GM12875 (cell line): ENCODE results near the gene SORBS1.

Experiments used
- H3K4me3 ChIP-seq: one replicate; pipeline ENCODE4 v1.5.1; 2011; ENCODE audit warnings: low read depth, low read length, control low read depth
- TF ChIP-seq, protein P1 (sequence below): IDR thresholded peaks from 2 replicates; pipeline ENCODE4 v1.5.1; 2011; ENCODE audit warnings: low read depth, mild to moderate bottlenecking, control low read depth, inconsistent platforms, low read length, moderate library complexity, borderline replicate concordance; ENCODE audit not compliant: insufficient read depth

Gene SORBS1

DNA sequence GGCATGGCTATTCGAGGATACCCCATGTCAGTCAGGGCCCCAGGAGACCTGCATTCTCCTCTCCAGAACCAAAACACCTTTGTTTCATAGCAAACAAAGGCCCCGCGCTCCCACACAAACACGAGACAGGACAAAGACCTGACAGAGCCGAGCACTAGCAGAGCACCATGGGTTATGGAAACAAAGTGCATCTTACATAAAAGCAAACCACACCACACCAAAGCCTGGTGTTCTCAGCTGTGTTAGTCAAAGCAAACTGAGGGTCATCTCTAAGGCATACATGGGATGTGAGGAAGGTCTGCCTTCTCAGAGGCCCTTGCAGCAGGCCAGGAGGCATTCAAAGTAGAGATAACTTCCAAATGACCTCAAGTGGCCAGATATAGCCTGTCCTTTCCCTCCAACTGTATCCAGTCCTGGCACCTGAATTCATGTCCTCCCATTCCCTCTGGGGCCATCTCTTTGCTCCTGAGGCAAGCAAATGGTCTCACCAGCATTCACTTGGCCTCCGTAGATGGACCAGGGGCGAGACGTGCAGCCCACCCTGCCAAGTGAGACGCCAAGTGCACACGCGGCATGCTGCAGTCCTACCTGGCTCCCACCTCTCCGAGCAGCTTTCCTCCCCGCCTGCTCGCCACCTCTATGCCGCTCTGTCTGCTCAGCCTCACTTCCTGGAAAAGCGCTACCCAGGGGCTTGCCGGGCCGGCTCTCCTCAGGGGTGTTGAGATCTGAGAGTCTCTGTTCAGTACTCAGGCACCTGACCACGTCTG lies 225.1 kb downstream of the SORBS1 start:
- TF ChIP-seq, protein P1, sequence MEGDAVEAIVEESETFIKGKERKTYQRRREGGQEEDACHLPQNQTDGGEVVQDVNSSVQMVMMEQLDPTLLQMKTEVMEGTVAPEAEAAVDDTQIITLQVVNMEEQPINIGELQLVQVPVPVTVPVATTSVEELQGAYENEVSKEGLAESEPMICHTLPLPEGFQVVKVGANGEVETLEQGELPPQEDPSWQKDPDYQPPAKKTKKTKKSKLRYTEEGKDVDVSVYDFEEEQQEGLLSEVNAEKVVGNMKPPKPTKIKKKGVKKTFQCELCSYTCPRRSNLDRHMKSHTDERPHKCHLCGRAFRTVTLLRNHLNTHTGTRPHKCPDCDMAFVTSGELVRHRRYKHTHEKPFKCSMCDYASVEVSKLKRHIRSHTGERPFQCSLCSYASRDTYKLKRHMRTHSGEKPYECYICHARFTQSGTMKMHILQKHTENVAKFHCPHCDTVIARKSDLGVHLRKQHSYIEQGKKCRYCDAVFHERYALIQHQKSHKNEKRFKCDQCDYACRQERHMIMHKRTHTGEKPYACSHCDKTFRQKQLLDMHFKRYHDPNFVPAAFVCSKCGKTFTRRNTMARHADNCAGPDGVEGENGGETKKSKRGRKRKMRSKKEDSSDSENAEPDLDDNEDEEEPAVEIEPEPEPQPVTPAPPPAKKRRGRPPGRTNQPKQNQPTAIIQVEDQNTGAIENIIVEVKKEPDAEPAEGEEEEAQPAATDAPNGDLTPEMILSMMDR: no peak
- H3K4me3 ChIP-seq: no peak overlapping the region

DNA sequence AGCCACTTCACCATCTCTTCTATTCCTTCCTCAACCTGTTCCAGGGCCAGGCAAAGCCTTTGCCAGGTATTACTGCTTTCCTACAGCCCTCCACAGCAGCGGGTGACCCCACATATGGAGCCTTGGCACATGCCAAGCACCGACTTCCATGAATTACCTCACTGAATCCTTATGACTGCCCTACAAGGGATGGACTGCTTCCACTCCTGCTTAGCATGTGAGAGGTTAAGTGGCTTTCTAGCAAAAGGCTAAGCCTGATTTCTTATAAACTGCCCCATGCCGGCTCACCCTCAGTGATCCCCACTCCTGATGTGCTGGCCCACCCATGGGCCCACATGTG lies 226.4 kb downstream of the SORBS1 start:
- TF ChIP-seq, protein P1: no peak
- no peak overlapping the region for H3K4me3 ChIP-seq

DNA sequence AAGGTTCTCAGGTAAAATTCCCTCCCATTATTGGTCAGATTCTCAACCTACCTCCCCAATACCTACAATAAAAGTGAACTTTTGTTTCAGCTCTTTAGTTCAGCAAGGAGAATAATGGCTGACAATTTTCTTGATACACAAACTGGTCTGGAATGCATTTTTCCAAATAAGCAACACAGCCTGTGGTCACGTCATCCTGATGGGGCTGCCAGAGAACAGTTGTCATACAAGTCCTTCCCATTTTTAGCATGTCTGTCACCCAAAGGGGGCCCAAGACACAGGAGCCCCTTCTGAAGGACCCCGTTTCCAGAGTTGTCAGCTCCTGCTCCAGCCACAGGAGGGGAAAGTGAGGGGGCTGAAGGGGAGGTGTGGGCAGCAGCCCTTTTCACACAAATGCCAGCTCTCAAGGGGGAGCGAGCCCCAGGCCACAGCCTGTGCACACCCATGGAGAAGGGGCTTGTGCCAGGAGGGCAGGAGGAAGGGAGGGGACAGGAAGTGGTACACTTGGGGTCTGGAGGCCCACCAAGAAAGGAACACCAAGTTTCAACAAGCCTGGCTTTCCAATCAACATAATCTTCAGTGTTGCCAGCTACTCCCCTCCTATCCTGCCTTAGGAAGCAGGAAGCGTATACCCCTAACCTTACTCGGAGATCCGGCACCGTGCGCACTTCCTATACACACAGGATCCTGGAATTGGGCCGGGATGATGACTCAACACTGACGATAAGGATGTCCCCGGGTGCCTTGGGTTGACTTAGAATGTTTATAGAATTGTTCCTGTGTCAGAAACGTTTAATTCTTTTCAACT lies 227.0 kb downstream of the SORBS1 start:
- H3K4me3 ChIP-seq: no peak overlapping the region
- TF ChIP-seq, protein P1: no peak

DNA sequence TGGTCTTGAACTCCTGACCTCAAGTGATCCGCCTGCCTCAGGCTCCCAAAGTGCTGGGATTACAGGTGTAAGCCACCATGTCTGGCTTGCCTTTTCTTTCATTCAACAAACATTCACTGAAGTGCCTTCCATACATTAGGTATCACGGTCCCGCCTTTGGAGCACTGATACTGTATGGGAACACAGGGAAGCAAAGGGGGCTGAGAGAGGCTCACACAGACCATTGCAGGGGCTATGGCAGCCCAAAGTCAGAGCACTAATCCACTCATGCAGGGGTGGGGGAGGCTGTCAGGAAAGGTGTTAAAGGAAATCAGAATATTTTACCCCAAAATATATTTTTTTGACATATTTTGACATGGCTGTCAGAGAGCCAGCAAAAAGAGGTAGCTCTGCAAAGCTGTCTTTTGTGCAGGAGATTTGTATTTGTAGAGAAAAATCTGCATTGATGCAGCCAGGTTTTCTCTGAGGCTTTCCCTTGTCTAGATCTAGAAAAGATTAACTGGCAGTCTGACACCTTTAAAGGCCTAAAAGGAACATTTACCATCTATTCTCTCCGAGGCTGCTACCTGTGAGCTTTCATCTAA lies 228.4 kb downstream of the SORBS1 start:
- H3K4me3 ChIP-seq: no peak overlapping the region

DNA sequence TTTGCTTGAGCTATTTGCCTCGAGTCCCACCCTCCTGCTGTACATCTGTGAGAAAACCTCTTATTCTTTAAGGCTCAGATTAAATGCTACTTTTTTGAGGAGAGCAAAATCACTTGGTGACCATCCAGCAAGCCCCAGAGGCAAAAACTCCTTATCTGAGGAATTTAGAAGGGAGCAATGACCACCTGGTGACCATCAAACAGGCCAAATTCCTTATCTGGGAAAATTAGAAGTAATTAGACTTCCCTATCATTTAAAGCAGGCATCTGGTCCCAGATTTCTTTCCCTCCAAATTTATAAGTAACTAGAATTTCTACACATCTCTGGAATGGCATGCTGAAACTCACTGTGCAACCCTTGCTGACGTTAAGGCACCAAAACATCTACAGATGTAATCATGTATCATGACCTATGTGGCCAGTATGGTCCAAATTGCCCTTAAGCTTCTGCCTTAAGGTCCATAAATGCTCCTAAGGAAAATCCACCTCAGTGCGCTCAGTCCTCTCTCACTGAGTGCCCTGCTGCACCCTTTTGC lies 229.5 kb downstream of the SORBS1 start:
- TF ChIP-seq, protein P1: no peak
- no peak overlapping the region for H3K4me3 ChIP-seq

More for the DNA sequence above, 228.4 kb downstream of the SORBS1 start:
- TF ChIP-seq, protein P1: no peak

DNA sequence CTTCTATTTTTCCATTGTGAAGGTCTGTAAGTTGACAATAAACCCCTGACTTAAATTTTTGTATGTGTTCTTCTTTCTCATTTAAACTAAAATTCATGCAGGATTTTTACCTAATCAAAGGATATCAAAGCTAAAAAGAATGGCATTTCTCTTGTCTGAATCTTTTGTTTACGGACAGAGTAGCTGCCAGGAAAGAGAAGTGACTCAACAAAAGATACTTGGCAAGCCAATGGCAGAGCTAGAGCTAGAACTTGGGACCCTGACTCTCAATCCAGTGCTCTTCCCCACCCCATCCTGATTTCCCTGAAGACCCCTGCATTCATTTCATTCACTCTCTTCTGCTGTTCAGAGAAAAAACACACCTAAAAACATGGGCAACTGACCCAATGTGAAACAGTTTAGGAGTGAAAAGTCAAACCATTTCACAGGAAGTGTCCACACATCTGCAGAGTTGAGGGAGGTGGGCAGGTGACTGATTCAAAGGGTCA lies 230.2 kb downstream of the SORBS1 start:
- TF ChIP-seq, protein P1: no peak
- H3K4me3 ChIP-seq: no peak overlapping the region
